Trophoblast cell (in vitro differentiated cells and primary cell): ENCODE measurements around the gene EOGT.

ENCODE experiments used
- DNase-seq, 2 donors: peaks; one replicate each; pipeline ENCODE4 v3.0.0-alpha.2; 2016
- H2AFZ ChIP-seq: 2 replicates; pipeline ENCODE4 v1.6.1; 2013; ENCODE audit warnings: low read length, moderate library complexity, mild to moderate bottlenecking; ENCODE audit not compliant: insufficient read depth, poor library complexity
- H2AK5ac ChIP-seq: 2 replicates; pipeline ENCODE4 v1.6.1; 2013; ENCODE audit warnings: mild to moderate bottlenecking, low read length
- H2BK120ac ChIP-seq: 2 replicates; pipeline ENCODE4 v1.6.1; 2013; ENCODE audit warnings: low read length, mild to moderate bottlenecking, moderate library complexity; ENCODE audit not compliant: insufficient read depth, poor library complexity
- H2BK12ac ChIP-seq: 2 replicates; pipeline ENCODE4 v1.6.1; 2013; ENCODE audit warnings: mild to moderate bottlenecking, low read length, moderate library complexity
- H2BK5ac ChIP-seq: 2 replicates; pipeline ENCODE4 v1.6.1; 2013; ENCODE audit warnings: low read length, low read depth, moderate library complexity, mild to moderate bottlenecking; ENCODE audit not compliant: poor library complexity
- H3K14ac ChIP-seq: 2 replicates; pipeline ENCODE4 v1.6.1; 2013; ENCODE audit warnings: mild to moderate bottlenecking, low read length
- H3K18ac ChIP-seq: 2 replicates; pipeline ENCODE4 v1.6.1; 2013; ENCODE audit warnings: mild to moderate bottlenecking, low read length
- H3K23ac ChIP-seq: 2 replicates; pipeline ENCODE4 v1.6.1; 2013; ENCODE audit warnings: low read length
- H3K27ac ChIP-seq: 2 replicates; pipeline ENCODE4 v1.5.1; 2013; ENCODE audit warnings: low read depth, mild to moderate bottlenecking, inconsistent platforms, low read length, moderate library complexity
- H3K27me3 ChIP-seq: 2 replicates; pipeline ENCODE4 v1.6.1; 2013; ENCODE audit warnings: inconsistent platforms, mild to moderate bottlenecking, low read length, moderate library complexity; ENCODE audit not compliant: insufficient read depth
- H3K36me3 ChIP-seq, 2 experiments: 1 replicate in 1 of 2; 2 replicates in 1 of 2; pipeline ENCODE4 v1.6.1; 2013; ENCODE audit warnings: low read length in 2 of 2, mild to moderate bottlenecking in 2 of 2, moderate library complexity in 1 of 2; ENCODE audit not compliant: insufficient read depth in 2 of 2, control insufficient read depth in 1 of 2
- H3K4ac ChIP-seq: 2 replicates; pipeline ENCODE4 v1.6.1; 2013; ENCODE audit warnings: low read depth, mild to moderate bottlenecking, low read length, moderate library complexity
- H3K4me1 ChIP-seq, 2 experiments: 1 replicate in 1 of 2; 2 replicates in 1 of 2; pipeline ENCODE4 v1.6.1; 2013; ENCODE audit warnings: low read length in 2 of 2, mild to moderate bottlenecking in 2 of 2, moderate library complexity in 1 of 2; ENCODE audit not compliant: insufficient read depth in 2 of 2, control insufficient read depth in 1 of 2
- H3K4me2 ChIP-seq: 2 replicates; pipeline ENCODE4 v1.6.1; 2013; ENCODE audit warnings: inconsistent platforms, mild to moderate bottlenecking, low read length, moderate library complexity
- H3K4me3 ChIP-seq: 2 replicates; pipeline ENCODE4 v1.5.1; 2013; ENCODE audit warnings: mild to moderate bottlenecking, low read depth, low read length, inconsistent platforms
- H3K79me1 ChIP-seq: one replicate; pipeline ENCODE4 v1.6.1; 2013; ENCODE audit warnings: low read length
- H3K79me2 ChIP-seq: 2 replicates; pipeline ENCODE4 v1.6.1; 2013; ENCODE audit warnings: low read length, mild to moderate bottlenecking; ENCODE audit not compliant: control insufficient read depth, insufficient read depth, poor library complexity
- H3K9ac ChIP-seq: 2 replicates; pipeline ENCODE4 v1.6.1; 2013; ENCODE audit warnings: mild to moderate bottlenecking, low read length
- H3K9me3 ChIP-seq: 2 replicates; pipeline ENCODE4 v1.6.1; 2013; ENCODE audit warnings: low read depth, mild to moderate bottlenecking, control low read depth, inconsistent platforms, low read length; ENCODE audit not compliant: insufficient read depth
- H4K12ac ChIP-seq: 2 replicates; pipeline ENCODE4 v1.6.1; 2013; ENCODE audit warnings: low read depth, mild to moderate bottlenecking, low read length, moderate library complexity
- H4K8ac ChIP-seq: 2 replicates; pipeline ENCODE4 v1.6.1; 2013; ENCODE audit warnings: low read depth, mild to moderate bottlenecking, low read length, moderate library complexity
- H4K91ac ChIP-seq: one replicate; pipeline ENCODE4 v1.6.1; 2013; ENCODE audit warnings: low read depth, mild to moderate bottlenecking, low read length, moderate library complexity
- WGBS: extraction: QIAGEN DNeasy Blood & Tissue Kit; methylation state at CpG from one replicate; pipeline ENCODE4 v1.1.7; 2013; ENCODE audit warnings: missing lambda C conversion rate; ENCODE audit not compliant: insufficient read length, insufficient coverage; ENCODE audit errors: extremely low coverage; 5-methylcytosine and 5-hydroxymethylcytosine counted together

Gene EOGT

GRCh38 chr3:69014022-69014580 lies 617 bp upstream of the EOGT start:
- peak overlapping the region; percentile 97 for H4K12ac ChIP-seq
- no peaks in the 10 kb centered on the region for H3K27me3 ChIP-seq
- H2BK5ac ChIP-seq, result peak overlapping the region; percentile 42
- H3K4me2 ChIP-seq, result peak overlapping the region; percentile 80
- no peak overlapping the region for H3K23ac ChIP-seq
- peaks cover 10% of the 10 kb centered on the region for H3K79me2 ChIP-seq
- H3K9ac ChIP-seq, result no peak overlapping the region
- peak overlapping the region; percentile 98 for H2BK120ac ChIP-seq
- H3K9me3 ChIP-seq, result no peaks in the 10 kb centered on the region
- no CpG with 5 or more reads among the region's 11 CpGs for WGBS
- peak overlapping the region; percentile 27 for H3K18ac ChIP-seq
- H4K91ac ChIP-seq, result no peak overlapping the region
- peak overlapping the region; percentile 99 for H4K8ac ChIP-seq
- H2BK12ac ChIP-seq, result no peak overlapping the region
- peaks cover 2 to 5% of the 10 kb centered on the region in 2 experiments for H3K36me3 ChIP-seq
- peaks cover 13% of the 10 kb centered on the region for H3K79me1 ChIP-seq
- peak overlapping the region; percentile 83 for H3K27ac ChIP-seq
- no peak overlapping the region for H2AK5ac ChIP-seq
- peaks cover 6 to 8% of the 10 kb centered on the region in 2 experiments for H3K4me1 ChIP-seq
- H3K4me3 ChIP-seq, result peak overlapping the region; percentile 88
- peak overlapping the region; percentile 78 for H3K14ac ChIP-seq
- H2AFZ ChIP-seq, result peak overlapping the region; percentile 97
- DNase-seq, result no peak
- no peak overlapping the region for H3K4ac ChIP-seq

GRCh38 chr3:69012800-69013252 lies 658 bp downstream of the EOGT start:
- H3K4ac ChIP-seq, result peak overlapping the region; percentile 47
- WGBS, result no CpG with 5 or more reads among the region's 36 CpGs
- peak overlapping the region; percentile 80 for H3K4me2 ChIP-seq
- peak overlapping the region; percentile 72 for H3K18ac ChIP-seq
- peak overlapping the region; percentile 85 for H2BK5ac ChIP-seq
- H4K8ac ChIP-seq, result peak overlapping the region; percentile 99
- no peak overlapping the region for H2AK5ac ChIP-seq
- no peak overlapping the region for H3K9ac ChIP-seq
- H3K36me3 ChIP-seq, result peaks cover 2 to 5% of the 10 kb centered on the region in 2 experiments
- peak overlapping the region; percentile 80 for H3K14ac ChIP-seq
- H3K79me1 ChIP-seq, result peaks cover 13% of the 10 kb centered on the region
- H3K4me3 ChIP-seq, result peak overlapping the region; percentile 88
- no peak overlapping the region for H3K23ac ChIP-seq
- H3K27me3 ChIP-seq, result no peaks in the 10 kb centered on the region
- peak overlapping the region; percentile 80 for H4K12ac ChIP-seq
- H2AFZ ChIP-seq, result peak overlapping the region; percentile 97
- H3K9me3 ChIP-seq, result no peaks in the 10 kb centered on the region
- H2BK120ac ChIP-seq, result peak overlapping the region; percentile 98
- H3K4me1 ChIP-seq, result peaks cover 6 to 8% of the 10 kb centered on the region in 2 experiments
- H3K27ac ChIP-seq, result peak overlapping the region; percentile 83
- peak overlapping the region; percentile 97 for H4K91ac ChIP-seq
- H3K79me2 ChIP-seq, result peaks cover 10% of the 10 kb centered on the region
- no peak for DNase-seq
- peak overlapping the region; percentile 24 for H2BK12ac ChIP-seq

- Histone ChIP-seq H3K4me1 (peaks cover 6 to 8% of the 10 kb centered on the region in 2 experiments), H3K27me3 (no peaks in the 10 kb centered on the region), H2BK120ac (no peak overlapping the region), H3K4me2 (peak overlapping the region; percentile 80), H3K4ac (no peak overlapping the region), H3K27ac (no peak overlapping the region), H3K79me1 (peaks cover 13% of the 10 kb centered on the region), H2BK5ac (no peak overlapping the region), H3K18ac (no peak overlapping the region), H3K9ac (no peak overlapping the region), H3K14ac (no peak overlapping the region), H3K9me3 (no peaks in the 10 kb centered on the region), H2AFZ (peak overlapping the region; percentile 97), H3K4me3 (no peak overlapping the region), H4K12ac (no peak overlapping the region), H3K79me2 (peaks cover 10% of the 10 kb centered on the region), H2BK12ac (peak overlapping the region; percentile 8), H3K23ac (no peak overlapping the region), H4K91ac (no peak overlapping the region), H3K36me3 (peaks cover 3 to 5% of the 10 kb centered on the region in 2 experiments), H2AK5ac (no peak overlapping the region), H4K8ac (peak overlapping the region; percentile 99)
- DNase-seq, result no peak
- no CpG with 5 or more reads among the region's 22 CpGs for WGBS
Measured at GRCh38 chr3:69012100-69012799, 1.2 kb downstream of the EOGT start.

GRCh38 chr3:69011096-69011730 lies 2.3 kb downstream of the EOGT start:
- Histone ChIP-seq H4K8ac (no peak overlapping the region), H2AK5ac (no peak overlapping the region)

More at GRCh38 chr3:69011096-69011730, 2.3 kb downstream of the EOGT start:
- H3K23ac ChIP-seq, result no peak overlapping the region
- no peak overlapping the region for H2AFZ ChIP-seq
- no peak overlapping the region for H3K18ac ChIP-seq
- no peak overlapping the region for H4K91ac ChIP-seq
- DNase-seq, result no peak
- H3K27me3 ChIP-seq, result no peaks in the 10 kb centered on the region
- H3K9ac ChIP-seq, result no peak overlapping the region
- H2BK5ac ChIP-seq, result no peak overlapping the region
- peaks cover 6 to 8% of the 10 kb centered on the region in 2 experiments for H3K4me1 ChIP-seq
- H4K12ac ChIP-seq, result no peak overlapping the region
- no peak overlapping the region for H2BK12ac ChIP-seq
- no peak overlapping the region for H3K4ac ChIP-seq
- H3K79me2 ChIP-seq, result peaks cover 10% of the 10 kb centered on the region
- H3K9me3 ChIP-seq, result no peaks in the 10 kb centered on the region
- peaks cover 3% of the 10 kb centered on the region in 2 experiments for H3K36me3 ChIP-seq
- H3K4me3 ChIP-seq, result no peak overlapping the region
- no CpG with 5 or more reads among the region's 8 CpGs for WGBS
- H3K27ac ChIP-seq, result no peak overlapping the region
- H2BK120ac ChIP-seq, result no peak overlapping the region
- H3K14ac ChIP-seq, result no peak overlapping the region
- peaks cover 13% of the 10 kb centered on the region for H3K79me1 ChIP-seq
- H3K4me2 ChIP-seq, result no peak overlapping the region
